Stimulated activated naive CD8-positive, alpha-beta T cell treated with anti-CD3 and anti-CD28 coated beads, Interleukin-15, Interleukin-2, amounts not matched to agents 100 U/mL and 50 U/mL, for 24 hours (primary cell): ENCODE data around the gene RND2.
"Not testable (repeated sequence)": the region's sequence is repeated elsewhere in the genome, so short reads cannot be mapped to it uniquely, and the experiment has no call there.

Source experiments
- ATAC-seq: fragments of 150-1000 bp; cut with Tn5 transposase; one replicate; pipeline ENCODE4 v1.10.0; 2021
- DNase-seq: peaks from one replicate; pipeline ENCODE4 v3.0.0; 2021

The RND2 gene

GRCh38 chr17:43027091-43028032, 2.3 kb downstream of the RND2 start:
- ATAC-seq, result no peak
- DNase-seq, result no peak

DNA sequence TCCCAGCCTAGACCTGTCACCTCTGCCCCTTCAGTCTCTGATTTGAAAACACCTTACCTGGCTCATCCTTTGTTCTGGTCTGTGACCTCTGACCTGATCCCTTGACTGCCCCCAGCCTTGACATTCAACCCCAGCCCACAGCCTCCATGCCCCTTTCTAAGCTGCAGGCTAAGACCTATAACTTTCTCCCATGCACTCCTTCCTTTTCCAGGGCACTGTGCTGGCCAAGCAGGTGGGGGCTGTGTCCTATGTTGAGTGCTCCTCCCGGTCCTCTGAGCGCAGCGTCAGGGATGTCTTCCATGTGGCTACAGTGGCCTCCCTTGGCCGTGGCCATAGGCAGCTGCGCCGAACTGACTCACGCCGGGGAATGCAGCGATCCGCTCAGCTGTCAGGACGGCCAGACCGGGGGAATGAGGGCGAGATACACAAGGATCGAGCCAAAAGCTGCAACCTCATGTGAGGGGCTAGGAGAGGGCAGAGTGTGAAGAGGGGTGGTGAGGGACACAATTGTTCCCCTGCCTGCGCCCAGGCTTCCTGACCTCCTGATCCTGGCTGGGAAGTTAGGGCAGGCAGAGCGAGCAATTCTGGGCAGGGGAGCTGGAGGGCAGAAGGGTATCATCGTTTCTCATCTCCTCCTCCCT, 3.3 kb downstream of the RND2 start:
- no peak for ATAC-seq
- no peak for DNase-seq

- ATAC-seq (no peak), DNase-seq (no peak)
Measured at GRCh38 chr17:43030137-43030767, 5.2 kb downstream of the RND2 start.

DNA sequence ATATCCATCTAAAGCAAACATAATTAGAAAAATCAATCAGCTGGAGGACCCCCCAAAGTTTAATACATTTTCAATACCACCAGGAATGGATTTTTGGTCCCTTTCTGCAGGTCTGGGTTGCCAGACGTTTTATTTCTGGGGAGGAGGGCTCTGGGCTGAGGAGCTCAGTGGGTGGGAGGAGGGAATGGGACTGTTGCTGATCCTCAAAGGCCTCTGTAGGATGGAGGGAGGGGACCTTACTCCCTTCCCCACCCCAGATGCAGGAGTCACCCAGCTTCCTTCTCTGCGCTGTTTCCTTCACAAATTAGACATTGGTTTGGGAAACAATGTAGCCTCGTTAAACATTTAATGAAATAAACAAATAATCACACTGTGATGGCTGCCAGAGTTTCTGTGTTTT, 6.6 kb downstream of the RND2 start:
- ATAC-seq (no peak), DNase-seq (no peak)

DNA sequence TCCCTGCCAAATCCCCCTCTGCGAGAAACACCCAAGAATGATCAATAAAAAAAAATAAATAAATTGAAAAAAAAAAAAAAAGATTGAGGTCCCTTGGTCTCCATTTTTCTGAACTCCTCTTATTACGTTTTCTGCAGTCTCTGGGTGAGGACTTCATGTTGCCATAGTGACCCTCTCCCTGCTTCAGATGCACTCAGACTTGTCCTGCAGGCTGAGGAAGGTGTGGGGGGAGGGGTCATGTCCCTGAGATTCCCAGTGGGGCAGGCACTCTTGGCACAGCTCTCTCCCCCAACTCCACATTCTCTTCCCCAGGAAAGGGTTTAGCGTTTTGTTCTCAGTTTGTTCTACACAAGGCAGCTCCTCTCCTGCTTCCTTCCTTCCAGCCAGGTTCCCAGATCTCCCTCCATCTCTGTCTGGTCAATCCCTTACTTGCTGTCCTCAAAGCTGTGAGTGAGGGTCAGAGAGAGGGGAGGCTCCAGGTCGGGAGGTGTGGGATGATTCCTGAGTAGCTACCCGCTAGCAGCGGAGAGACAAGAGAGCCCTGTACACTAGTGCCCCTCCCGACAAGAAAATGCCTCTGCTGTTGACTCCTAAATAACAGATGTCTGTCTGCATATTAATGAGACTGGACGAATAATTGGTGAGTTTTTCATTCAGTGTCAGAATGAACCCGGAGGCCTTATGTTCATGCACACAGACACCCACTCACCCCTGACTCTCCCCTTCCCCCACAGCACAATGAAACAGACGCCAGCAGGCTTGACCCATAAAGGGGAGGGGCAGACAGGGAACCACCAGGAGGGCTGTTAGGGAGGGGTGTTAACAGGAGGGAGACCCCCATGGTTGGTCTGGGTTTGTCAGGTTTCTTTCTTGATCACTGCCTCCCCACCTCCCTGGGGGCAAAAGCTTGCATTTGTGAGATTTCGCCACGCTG, 9.2 kb downstream of the RND2 start:
- ATAC-seq (no peak), DNase-seq (no peak)

GRCh38 chr17:43034894-43035293, 9.9 kb downstream of the RND2 start:
- ATAC-seq (no peak), DNase-seq (no peak)

- ATAC-seq (no peak), DNase-seq (no peak)
Measured at GRCh38 chr17:43039646-43040045, 14.6 kb downstream of the RND2 start.

DNA sequence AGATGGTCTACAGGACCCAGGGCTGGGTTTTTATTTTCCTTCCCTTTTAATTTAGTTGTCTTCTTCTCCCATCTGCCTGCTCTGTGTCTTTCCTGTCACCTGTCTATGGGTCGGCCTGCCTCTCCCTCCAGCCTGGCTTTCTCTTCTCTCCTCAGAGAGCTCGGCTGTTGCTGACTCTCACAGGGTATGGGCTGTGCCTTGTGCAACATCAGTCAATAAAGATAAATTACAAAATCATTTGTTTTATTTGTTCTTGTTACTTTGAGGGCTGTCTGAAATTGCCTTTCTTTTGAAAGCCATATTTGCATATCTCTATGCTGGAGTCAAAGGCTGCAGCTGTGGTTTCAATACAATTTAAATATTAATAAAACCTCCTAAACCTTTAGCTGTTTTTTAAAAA, 15.6 kb downstream of the RND2 start:
- DNase-seq (no peak), ATAC-seq (no peak)

DNA sequence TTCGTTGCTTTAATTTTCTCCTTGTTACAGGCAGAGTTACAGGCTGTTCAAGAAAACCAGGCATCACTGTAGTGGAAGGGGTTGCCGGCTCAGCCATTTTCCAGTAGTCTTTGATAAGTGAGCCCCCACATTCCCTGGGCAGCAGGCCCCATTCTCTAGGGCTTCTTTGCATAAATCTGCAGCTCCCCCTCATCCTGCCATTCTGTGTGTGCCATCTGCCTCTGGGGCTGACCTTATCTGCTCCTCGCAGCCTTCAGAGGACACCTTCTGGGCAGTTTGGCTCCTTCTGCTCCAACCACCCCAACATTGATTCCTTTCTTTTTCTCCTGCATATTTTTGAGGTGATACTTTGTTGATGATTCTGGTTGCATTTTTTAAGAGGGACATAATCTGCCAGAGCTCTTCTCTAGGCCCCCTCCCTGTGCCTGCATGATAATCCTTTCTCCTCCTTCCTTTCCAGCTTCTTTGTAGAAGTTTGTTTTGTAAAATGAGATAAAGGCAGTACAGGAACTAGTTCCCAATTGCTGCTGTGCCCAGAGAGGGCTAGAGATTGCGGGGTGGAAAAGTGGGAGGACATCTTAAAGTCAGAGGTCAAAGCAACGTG, 17.1 kb downstream of the RND2 start:
- no peak for ATAC-seq
- no peak for DNase-seq

GRCh38 chr17:43043307-43043706, 18.3 kb downstream of the RND2 start:
- no peak for DNase-seq
- ATAC-seq, result no peak

GRCh38 chr17:43044024-43044423, 19.0 kb downstream of the RND2 start:
- DNase-seq (no peak), ATAC-seq (no peak)

- ATAC-seq (no peak), DNase-seq (no peak)
Measured at GRCh38 chr17:43051969-43052368, 26.9 kb downstream of the RND2 start.

GRCh38 chr17:43053008-43053407, 28.0 kb downstream of the RND2 start:
- DNase-seq, ATAC-seq: not testable (repeated sequence)

DNA sequence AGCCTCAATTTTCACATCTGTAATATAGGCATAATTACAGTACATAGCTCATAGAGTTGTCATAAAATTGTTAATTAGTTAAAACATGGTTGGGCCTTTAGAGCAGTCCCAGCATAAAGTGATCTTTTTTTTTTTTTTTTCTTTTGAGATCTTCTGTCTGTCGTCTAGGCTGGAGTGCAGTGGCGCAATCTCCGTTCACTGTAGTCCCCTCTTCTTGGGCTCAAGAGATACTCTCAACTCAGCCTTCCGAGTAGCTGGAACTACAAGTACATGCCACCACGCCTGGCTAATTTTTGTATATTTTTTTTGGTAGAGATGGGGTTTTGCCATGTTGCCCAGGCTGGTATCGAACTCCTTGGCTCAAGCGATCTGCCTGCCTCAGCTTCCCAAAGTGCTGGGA, 31.0 kb downstream of the RND2 start:
- DNase-seq (no peak), ATAC-seq (no peak)

- no peak for DNase-seq
- no peak for ATAC-seq
Measured at GRCh38 chr17:43062984-43063638, 38.1 kb downstream of the RND2 start.

- DNase-seq (no peak), ATAC-seq (no peak)
Measured at GRCh38 chr17:43068570-43069367, 43.7 kb downstream of the RND2 start.

- no peak for DNase-seq
- no peak for ATAC-seq
Measured at GRCh38 chr17:43069368-43069898, 44.4 kb downstream of the RND2 start.

- ATAC-seq (no peak), DNase-seq (no peak)
Measured at GRCh38 chr17:43070257-43070656, 45.2 kb downstream of the RND2 start.

DNA sequence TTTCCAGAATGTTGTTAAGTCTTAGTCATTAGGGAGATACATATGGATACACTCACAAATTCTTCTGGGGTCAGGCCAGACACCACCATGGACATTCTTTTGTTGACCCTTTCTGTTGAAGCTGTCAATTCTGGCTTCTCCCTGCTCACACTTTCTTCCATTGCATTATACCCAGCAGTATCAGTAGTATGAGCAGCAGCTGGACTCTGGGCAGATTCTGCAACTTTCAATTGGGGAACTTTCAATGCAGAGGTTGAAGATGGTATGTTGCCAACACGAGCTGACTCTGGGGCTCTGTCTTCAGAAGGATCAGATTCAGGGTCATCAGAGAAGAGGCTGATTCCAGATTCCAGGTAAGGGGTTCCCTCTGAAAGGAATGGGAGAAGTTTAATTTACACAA, 45.8 kb downstream of the RND2 start:
- ATAC-seq (no peak), DNase-seq (no peak)

GRCh38 chr17:43074869-43075268, 49.8 kb downstream of the RND2 start:
- DNase-seq, result no peak
- no peak for ATAC-seq
